Activated CD4-positive, alpha-beta memory T cell treated with anti-CD3 and anti-CD28 coated beads for 36 hours (primary cell): ENCODE measurements around the gene UNCX. TPM values are rescaled to one million over a fixed set of nuclear protein-coding genes. Genes with fewer than 3 reads are reported as not detected.
"Not testable (repeated sequence)": the region's sequence is repeated elsewhere in the genome, so short reads cannot be mapped to it uniquely, and the experiment has no call there.

Experiments used
- CTCF ChIA-PET: fragments of 350-600 bp; sonication (Branson Sonifier 250); formaldehyde crosslinking; loops from one replicate; lab custom pipeline; 2021; ENCODE audit warnings: antibody characterized with exemption, inconsistent platforms; lab: Charles Lee
- POLR2A ChIA-PET: fragments of 350-600 bp; sonication (Branson Sonifier 250); formaldehyde crosslinking; loops from one replicate; lab custom pipeline; 2021; ENCODE audit warnings: antibody characterized with exemption; lab: Charles Lee
- DNase-seq: peaks from one replicate; pipeline ENCODE4 v3.0.0-alpha.2; 2020
- H3K27ac Mint-ChIP-seq: one replicate; pipeline ENCODE4 v1.8.0; 2021; ENCODE audit warnings: mixed read lengths
- H3K27me3 Mint-ChIP-seq: one replicate; pipeline ENCODE4 v1.8.0; 2021; ENCODE audit warnings: mixed read lengths
- H3K36me3 Mint-ChIP-seq: one replicate; pipeline ENCODE4 v1.8.0; 2021; ENCODE audit warnings: mixed read lengths
- H3K4me1 Mint-ChIP-seq: one replicate; pipeline ENCODE4 v1.8.0; 2021; ENCODE audit warnings: low read depth, mixed read lengths
- H3K4me3 Mint-ChIP-seq: one replicate; pipeline ENCODE4 v1.8.0; 2021; ENCODE audit warnings: mild to moderate bottlenecking, mixed read lengths
- H3K9me3 Mint-ChIP-seq: one replicate; pipeline ENCODE4 v1.8.0; 2021; ENCODE audit warnings: mixed read lengths
- intact Hi-C: fragments of 100-400 bp; cut with micrococcal nuclease; formaldehyde crosslinking; loops from one replicate; pipeline ENCODE4 v1.15.1; 2023
- total RNA-seq, 2 experiments: library from RNA; stranded (reverse); gene quantifications; one replicate each; pipeline ENCODE4 v1.2.3, GENCODE V29; 2021

The UNCX gene
- total RNA-seq, 2 experiments from 2014 or later, result not detected

DNA sequence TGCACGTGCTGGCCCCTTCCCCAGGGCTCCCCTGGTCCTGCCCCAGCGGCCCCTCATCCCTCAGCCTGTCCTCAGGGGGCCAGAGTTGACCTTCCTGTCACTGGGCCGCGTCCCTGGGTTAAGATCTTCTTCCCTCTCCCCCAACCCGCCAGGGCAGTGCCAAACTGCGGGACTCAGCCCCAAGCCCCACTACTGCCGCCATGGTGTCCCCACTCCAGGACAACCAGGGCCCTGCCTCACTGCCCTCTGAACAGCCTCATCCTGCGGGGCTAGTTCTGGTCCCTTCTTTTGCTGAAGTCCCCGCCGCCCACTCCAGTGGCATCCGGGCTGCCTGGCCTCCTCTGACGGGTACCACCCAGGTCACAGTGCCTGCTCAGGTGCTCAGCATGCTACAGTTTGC, 37.5 kb downstream of the UNCX start:
- CTCF ChIA-PET, result no interaction called here
- no peaks in the 10 kb centered on the region for H3K9me3 Mint-ChIP-seq
- POLR2A ChIA-PET, result no interaction called here

DNA sequence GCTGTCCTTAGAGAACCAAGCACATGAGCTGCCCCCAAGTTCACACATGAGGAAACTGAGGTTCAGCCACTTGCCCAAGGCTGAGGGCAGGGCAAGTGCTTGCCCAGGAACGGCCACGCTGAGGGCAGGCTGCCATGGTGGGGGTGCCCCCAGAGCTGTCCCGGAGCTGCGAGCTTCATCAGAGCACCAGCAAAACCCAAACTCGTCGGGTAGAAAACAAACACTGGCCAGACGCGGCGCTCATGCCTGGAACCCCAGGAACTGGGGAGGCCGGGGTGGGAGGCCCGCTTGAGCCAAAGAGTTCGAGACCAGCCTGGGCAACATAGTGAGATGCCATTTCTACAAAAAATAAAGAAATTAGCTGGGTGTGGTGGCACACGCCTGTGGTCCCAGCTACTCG, 38.4 kb downstream of the UNCX start:
- Mint-ChIP-seq H3K4me3 (no peak overlapping the region), H3K27me3 (peaks cover 14% of the 10 kb centered on the region), H3K27ac (no peak overlapping the region), H3K36me3 (no peaks in the 10 kb centered on the region), H3K4me1 (no peaks in the 10 kb centered on the region), H3K9me3 (no peaks in the 10 kb centered on the region)
- ChIA-PET POLR2A (no interaction called here), CTCF (no interaction called here)
- no peak for DNase-seq
- intact Hi-C loops, result no loop called here

More for the DNA sequence above, 37.5 kb downstream of the UNCX start:
- Mint-ChIP-seq H3K36me3 (no peaks in the 10 kb centered on the region), H3K27ac (no peak overlapping the region), H3K27me3 (peaks cover 20% of the 10 kb centered on the region), H3K4me3 (no peak overlapping the region), H3K4me1 (no peaks in the 10 kb centered on the region)
- intact Hi-C loops, result no loop called here
- no peak for DNase-seq

DNA sequence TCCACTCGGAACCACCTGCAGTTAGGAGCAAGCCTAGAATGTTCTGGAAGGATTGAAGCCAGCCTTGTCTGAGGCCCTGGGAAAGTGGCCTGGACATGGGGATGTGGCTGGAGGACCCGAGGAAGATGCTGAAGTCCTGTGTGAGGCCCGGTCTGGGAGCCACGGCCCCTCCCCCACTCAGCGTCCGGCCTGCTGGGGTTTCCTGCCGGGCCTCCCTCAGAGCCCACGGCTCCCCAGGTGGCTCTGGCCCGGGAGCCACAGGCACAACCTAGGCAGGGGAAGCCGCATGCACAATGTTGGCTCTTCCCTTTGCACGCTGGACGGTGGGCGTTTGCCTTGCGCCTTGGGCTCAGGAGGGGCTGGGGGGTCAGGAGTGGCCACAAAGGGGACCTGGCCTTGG, 39.0 kb downstream of the UNCX start:
- no peaks in the 10 kb centered on the region for H3K36me3 Mint-ChIP-seq
- DNase-seq, result no peak
- POLR2A ChIA-PET, result no interaction called here
- no peaks in the 10 kb centered on the region for H3K9me3 Mint-ChIP-seq
- CTCF ChIA-PET, result no interaction called here
- peaks cover 12% of the 10 kb centered on the region for H3K27me3 Mint-ChIP-seq
- intact Hi-C loops, result no loop called here
- no peak overlapping the region for H3K27ac Mint-ChIP-seq
- no peak overlapping the region for H3K4me3 Mint-ChIP-seq
- no peaks in the 10 kb centered on the region for H3K4me1 Mint-ChIP-seq

DNA sequence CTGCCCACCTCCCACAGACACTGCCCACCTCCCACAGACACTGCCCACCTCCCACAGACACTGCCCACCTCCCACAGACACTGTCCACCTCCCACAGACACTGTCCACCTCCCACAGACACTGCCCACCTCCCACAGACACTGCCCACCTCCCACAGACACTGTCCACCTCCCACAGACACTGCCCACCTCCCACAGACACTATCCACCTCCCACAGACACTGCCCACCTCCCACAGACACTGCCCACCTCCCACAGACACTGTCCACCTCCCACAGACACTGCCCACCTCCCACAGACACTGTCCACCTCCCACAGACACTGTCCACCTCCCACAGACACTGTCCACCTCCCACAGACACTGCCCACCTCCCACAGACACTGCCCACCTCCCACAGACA, 39.5 kb downstream of the UNCX start:
- H3K36me3 Mint-ChIP-seq, CTCF ChIA-PET, H3K9me3 Mint-ChIP-seq, POLR2A ChIA-PET, H3K4me1 Mint-ChIP-seq, DNase-seq, H3K27ac Mint-ChIP-seq, H3K4me3 Mint-ChIP-seq, intact Hi-C loops: not testable (repeated sequence)
- peaks cover 12% of the 10 kb centered on the region for H3K27me3 Mint-ChIP-seq

DNA sequence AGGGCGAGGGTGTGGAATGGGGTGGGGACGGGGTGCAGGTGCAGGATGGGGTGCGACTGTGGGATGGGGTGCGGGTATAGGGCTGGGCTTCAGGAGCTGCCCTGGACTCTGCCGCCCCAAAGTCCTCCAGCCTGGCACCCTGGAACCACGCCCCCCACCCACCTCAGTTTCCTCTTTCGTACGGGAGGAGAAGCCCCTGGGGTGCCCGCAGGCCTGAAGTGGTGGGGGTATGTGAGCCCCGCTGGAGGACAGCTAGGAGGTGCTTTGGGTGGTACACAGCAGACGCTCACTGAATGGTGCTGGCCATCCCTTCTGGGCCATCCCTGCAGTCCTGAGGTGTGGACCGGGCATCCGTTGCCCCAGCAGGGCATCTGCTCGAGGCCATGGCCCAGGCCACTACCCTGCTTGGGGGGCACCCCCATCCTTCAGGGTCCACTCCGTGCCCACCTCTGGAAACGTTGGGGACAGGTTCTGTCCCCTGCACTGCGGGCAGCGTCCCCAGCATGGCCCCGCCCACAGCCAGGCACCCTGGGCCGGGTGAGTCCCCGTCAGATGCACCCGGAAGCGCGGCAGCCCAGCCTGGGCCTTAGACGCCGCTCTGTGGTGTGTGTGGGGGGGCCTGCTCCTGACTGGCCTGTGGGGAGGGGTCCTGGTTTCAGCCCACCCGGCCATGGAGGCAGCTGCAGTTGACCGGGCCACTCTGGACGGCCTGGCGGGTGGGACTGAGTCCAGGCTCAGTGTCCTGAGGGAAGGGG, 41.6 kb downstream of the UNCX start:
- Mint-ChIP-seq H3K4me1 (no peaks in the 10 kb centered on the region), H3K9me3 (no peaks in the 10 kb centered on the region), H3K4me3 (no peak overlapping the region), H3K27me3 (peaks cover 9% of the 10 kb centered on the region), H3K36me3 (no peaks in the 10 kb centered on the region), H3K27ac (no peak overlapping the region)
- POLR2A ChIA-PET, result no interaction called here
- DNase-seq, result no peak
- intact Hi-C loops, result no loop called here
- CTCF ChIA-PET, result no interaction called here

DNA sequence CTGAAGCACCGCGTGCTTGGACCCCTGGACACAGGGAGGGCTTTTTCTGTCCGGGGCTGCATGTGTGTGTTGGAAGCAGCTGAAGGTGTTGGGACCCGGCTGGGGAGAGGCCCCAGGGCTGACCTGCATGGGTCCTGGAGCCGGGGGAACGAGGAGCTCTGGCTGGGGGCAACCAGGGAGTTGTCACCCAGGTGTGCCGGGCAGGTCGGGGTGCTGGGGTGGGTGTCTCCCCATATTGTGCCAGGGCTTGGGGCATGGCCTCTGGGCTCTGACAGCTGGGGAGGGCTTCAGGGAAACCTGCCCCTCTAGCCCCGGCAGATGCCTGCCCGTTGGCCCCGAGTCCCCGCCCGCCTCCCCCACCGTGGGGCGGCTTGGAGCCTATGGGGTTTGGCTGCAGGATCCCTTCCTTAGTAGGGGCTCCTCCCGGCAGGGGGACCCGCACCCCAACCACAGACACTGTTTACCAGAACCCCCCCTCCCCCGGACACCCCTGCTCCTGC, 42.3 kb downstream of the UNCX start:
- POLR2A ChIA-PET, result no interaction called here
- Mint-ChIP-seq H3K27ac (no peak overlapping the region), H3K36me3 (no peaks in the 10 kb centered on the region), H3K27me3 (peaks cover 9% of the 10 kb centered on the region), H3K9me3 (no peaks in the 10 kb centered on the region), H3K4me3 (no peak overlapping the region), H3K4me1 (no peaks in the 10 kb centered on the region)
- CTCF ChIA-PET, result no interaction called here
- no peak for DNase-seq
- intact Hi-C loops, result no loop called here

DNA sequence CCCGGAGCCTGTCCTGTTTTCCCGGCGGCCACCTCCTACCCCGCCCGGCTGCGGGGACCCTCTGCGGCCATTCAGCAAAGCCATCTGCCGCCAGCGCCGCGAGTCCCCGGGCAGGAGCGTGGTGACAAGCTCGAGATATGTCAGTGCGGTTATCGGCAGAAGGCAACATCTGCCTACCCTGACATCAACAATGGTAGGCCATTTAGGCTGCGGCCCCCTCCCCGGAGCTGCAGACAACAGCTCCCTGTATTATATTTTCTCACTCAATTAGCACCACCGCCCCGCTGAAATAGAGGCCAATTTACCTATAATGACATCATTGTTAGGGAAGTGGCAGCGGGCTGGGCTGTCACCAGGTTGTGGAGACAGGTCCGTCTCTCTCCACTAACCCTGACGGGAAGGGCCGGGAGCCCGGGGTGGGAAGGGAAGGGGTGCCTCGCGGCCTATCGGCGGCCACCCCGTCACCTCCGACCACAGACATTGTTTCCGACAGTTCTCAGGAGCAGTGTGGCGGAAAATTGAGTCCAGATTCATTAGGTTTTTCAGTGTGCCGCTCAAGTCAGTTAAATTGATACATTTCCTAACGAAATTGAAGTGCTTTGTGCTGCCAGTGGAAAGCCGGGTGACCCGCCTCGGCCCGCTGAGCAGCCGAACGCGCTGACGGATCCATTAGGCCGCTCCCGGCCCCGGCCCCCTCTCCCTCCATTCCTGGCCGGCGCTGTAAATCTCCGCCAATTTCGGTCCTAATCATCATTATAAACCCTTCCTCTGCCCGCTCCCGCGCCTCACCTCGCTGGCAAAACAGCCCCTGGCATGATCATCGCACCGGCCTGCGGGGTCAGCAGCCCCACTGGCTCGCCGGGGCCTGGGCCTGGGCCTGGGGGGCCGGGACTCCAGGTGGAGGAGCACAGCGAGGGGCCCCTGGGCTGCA, 43.0 kb downstream of the UNCX start:
- Mint-ChIP-seq H3K4me3 (no peak overlapping the region), H3K27me3 (peaks cover 9% of the 10 kb centered on the region), H3K9me3 (no peaks in the 10 kb centered on the region), H3K27ac (no peak overlapping the region), H3K4me1 (no peaks in the 10 kb centered on the region), H3K36me3 (no peaks in the 10 kb centered on the region)
- no peak for DNase-seq
- intact Hi-C loops, result no loop called here
- CTCF ChIA-PET, result no interaction called here
- POLR2A ChIA-PET, result no interaction called here

DNA sequence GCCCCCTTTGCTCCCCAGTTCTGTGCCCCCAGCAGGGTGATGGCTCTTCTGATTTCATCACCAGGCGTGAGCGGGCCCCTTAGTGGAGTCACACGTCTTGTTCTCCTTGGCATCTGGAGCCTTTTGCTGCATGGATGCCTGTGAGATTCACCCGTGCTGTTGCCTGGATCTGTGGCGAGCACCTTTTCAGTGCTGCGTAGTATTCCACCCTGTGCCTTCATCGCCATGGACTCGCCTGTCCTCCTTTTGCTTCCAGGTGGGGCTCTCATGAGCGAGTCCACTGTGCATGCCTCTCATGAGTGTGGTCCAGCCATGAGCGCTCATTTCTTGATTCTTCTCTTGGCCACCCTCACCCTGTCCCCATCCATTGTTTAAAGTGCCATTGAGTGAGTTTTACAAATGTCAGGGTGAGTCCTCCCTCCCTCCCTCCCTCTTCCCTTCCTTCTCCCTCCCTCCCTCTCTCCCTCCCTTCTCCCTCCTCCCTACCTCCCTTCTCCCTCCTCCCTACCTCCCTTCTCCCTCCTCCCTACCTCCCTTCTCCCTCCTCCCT, 44.0 kb downstream of the UNCX start:
- ChIA-PET CTCF (no interaction called here), POLR2A (no interaction called here)
- H3K27ac Mint-ChIP-seq, result no peak overlapping the region
- H3K36me3 Mint-ChIP-seq, result no peaks in the 10 kb centered on the region
- H3K4me3 Mint-ChIP-seq, result no peak overlapping the region
- intact Hi-C loops, result no loop called here
- no peaks in the 10 kb centered on the region for H3K9me3 Mint-ChIP-seq
- no peaks in the 10 kb centered on the region for H3K4me1 Mint-ChIP-seq
- no peak for DNase-seq
- peaks cover 3% of the 10 kb centered on the region for H3K27me3 Mint-ChIP-seq

DNA sequence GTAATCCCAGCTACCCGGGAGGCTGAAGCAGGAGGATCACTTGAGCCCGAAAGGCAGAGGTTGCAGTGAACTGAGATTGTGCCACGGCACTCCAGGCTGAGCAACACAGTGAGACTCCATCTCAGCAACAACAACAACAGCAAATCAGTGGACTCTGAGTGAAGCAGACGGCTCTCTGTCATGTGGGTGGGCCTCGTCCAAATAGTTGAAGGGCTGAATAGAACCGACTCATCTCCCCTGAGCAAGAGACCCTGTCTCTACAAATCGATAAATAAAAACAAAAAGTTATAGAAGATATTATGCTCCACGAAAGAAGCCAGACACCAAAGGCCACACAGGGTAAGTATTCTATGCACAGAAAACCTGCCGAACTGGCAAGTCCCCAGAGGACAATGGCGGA, 45.9 kb downstream of the UNCX start:
- Mint-ChIP-seq H3K4me1 (no peaks in the 10 kb centered on the region), H3K27me3 (peaks cover 3% of the 10 kb centered on the region), H3K27ac (no peak overlapping the region), H3K9me3 (no peaks in the 10 kb centered on the region), H3K4me3 (no peak overlapping the region), H3K36me3 (no peaks in the 10 kb centered on the region)
- intact Hi-C loops, result no loop called here
- CTCF ChIA-PET, result no interaction called here
- DNase-seq, result no peak
- POLR2A ChIA-PET, result no interaction called here

DNA sequence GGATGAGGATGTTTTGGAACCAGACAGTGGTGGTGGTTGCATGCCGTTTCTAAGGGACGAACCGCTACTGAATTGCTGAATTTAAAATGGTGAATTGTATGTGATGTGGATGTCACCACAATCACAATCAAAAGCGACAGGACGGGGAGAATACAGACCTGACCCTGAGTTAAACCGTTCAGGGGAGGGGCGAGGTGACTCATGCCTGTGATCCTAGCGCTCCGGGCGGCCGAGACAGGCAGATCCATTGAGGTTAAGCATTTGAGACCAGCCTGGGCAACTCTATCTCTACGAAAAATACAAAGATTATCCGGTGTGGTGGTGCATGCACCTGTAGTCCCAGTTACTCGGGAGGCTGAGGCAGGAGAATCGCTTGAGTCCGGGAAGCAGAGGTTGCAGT, 46.4 kb downstream of the UNCX start:
- POLR2A ChIA-PET, result no interaction called here
- DNase-seq, result no peak

DNA sequence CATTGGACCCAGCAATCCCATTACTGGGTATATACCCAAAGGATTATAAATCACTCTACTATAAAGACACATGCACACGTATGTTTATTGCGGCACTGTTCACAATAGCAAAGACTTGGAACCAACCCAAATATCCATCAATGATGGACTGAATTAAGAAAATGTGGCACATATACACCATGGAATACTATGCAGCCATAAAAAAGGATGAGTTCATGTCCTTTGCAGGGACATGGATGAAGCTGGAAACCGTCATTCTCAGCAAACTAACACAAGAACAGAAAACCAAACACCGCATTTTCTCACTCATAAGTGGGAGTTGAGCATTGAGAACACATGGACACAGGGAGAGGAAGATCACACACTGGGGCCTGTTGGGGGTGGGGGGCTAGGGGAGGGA, 47.2 kb downstream of the UNCX start:
- CTCF ChIA-PET, intact Hi-C loops: not testable (repeated sequence)

More for the DNA sequence above, 46.4 kb downstream of the UNCX start:
- no peak overlapping the region for H3K4me3 Mint-ChIP-seq
- no peak overlapping the region for H3K27ac Mint-ChIP-seq
- no peaks in the 10 kb centered on the region for H3K36me3 Mint-ChIP-seq
- intact Hi-C loops, result no loop called here
- CTCF ChIA-PET, result no interaction called here
- H3K27me3 Mint-ChIP-seq, result peaks cover 3% of the 10 kb centered on the region
- no peaks in the 10 kb centered on the region for H3K4me1 Mint-ChIP-seq
- no peaks in the 10 kb centered on the region for H3K9me3 Mint-ChIP-seq

DNA sequence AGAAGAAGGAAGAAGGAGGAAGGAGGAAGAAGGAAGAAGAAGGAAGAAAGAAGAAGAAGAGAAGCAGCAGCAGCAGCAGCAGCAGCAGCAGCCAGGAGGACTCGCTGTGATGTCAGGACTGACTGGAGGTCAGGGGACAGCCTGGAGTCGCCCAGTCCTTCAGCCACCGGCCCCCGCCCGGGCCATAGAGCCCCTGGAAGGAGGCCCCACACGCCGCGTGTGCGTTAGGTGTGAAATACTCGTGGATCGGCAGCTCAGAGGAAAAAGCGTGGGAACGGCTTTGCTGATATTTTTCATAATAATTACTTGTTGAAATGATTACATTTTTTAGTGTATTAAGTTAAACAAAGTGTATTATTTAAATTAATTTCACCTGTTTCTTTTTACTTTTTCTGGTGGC, 48.4 kb downstream of the UNCX start:
- Mint-ChIP-seq H3K36me3 (no peaks in the 10 kb centered on the region), H3K4me1 (no peaks in the 10 kb centered on the region), H3K27ac (no peak overlapping the region), H3K9me3 (no peaks in the 10 kb centered on the region), H3K27me3 (peaks cover 3% of the 10 kb centered on the region), H3K4me3 (no peak overlapping the region)
- intact Hi-C loops, result no loop called here
- CTCF ChIA-PET, result no interaction called here
- POLR2A ChIA-PET, result no interaction called here
- DNase-seq, result no peak

More for the DNA sequence above, 47.2 kb downstream of the UNCX start:
- H3K4me1 Mint-ChIP-seq, H3K27ac Mint-ChIP-seq, H3K9me3 Mint-ChIP-seq, POLR2A ChIA-PET, DNase-seq, H3K4me3 Mint-ChIP-seq, H3K36me3 Mint-ChIP-seq, H3K27me3 Mint-ChIP-seq: not testable (repeated sequence)
